Right lobe of liver (tissue), 6 donors: Measurements from ENCODE around the gene NEU3. TPM values are rescaled to one million over a fixed set of nuclear protein-coding genes. Genes with fewer than 3 reads are reported as not detected.
A peak's percentile ranks its signal among the peaks of the same experiment; 100 is the strongest.

Experiments
- ATAC-seq, 4 donors: fragments of 200-7000 bp; cut with Tn5 transposase; one replicate each; pipeline ENCODE4 v1.9.1; 2020; ENCODE audit warnings: mild to moderate bottlenecking in 4 of 4, moderate library complexity in 4 of 4
- DNase-seq, 3 donors: peaks; one replicate each; pipeline ENCODE4 v3.0.0-alpha.2; 2020
- H3K27ac ChIP-seq, 3 donors: fragments of 200-600 bp; one replicate each; pipeline ENCODE4 v1.8.0; 2022
- H3K27me3 ChIP-seq, 2 donors: fragments of 200-600 bp; one replicate each; pipeline ENCODE4 v1.8.0; 2022
- H3K36me3 ChIP-seq, 4 donors: fragments of 200-600 bp; sonication (generic) in 1 of 4; one replicate each; pipeline versions ENCODE4 v1.5.1 to v1.8.0; 2017 to 2022; ENCODE audit warnings: control low read depth in 1 of 4
- H3K4me1 ChIP-seq, 4 donors: fragments of 200-600 bp; sonication (generic) in 1 of 4; one replicate each; pipeline versions ENCODE4 v1.5.1 to v1.8.0; 2017 to 2022; ENCODE audit warnings: control low read depth in 1 of 4
- H3K4me3 ChIP-seq, 3 donors: fragments of 200-600 bp; one replicate each; pipeline ENCODE4 v1.8.0; 2022
- H3K9me3 ChIP-seq, 4 donors: fragments of 200-600 bp; sonication (generic) in 1 of 4; one replicate each; pipeline versions ENCODE4 v1.5.1 to v1.8.0; 2017 to 2022; ENCODE audit warnings: control low read depth in 1 of 4
- POLR2A ChIP-seq: fragments of 450-650 bp; IDR thresholded peaks from one replicate; pipeline ENCODE4 v1.6.1; 2017; ENCODE audit warnings: antibody characterized with exemption, mild to moderate bottlenecking
- whole genome bisulfite sequencing: methylation state at CpG from one replicate; pipeline ENCODE4 v1.1.6; 2018; ENCODE audit warnings: low coverage, low lambda C conversion rate; ENCODE audit not compliant: insufficient coverage; ENCODE audit errors: missing lambda C conversion rate; 5-methylcytosine and 5-hydroxymethylcytosine counted together
- intact Hi-C, 2 donors: fragments of 100-400 bp; cut with DNase I; formaldehyde crosslinking; loops; one replicate each; pipeline versions ENCODE4 v1.11.2 to v1.14.1; 2022
- total RNA-seq, 6 experiments: library from RNA; depleted of rRNA in 2 of 6; stranded (reverse); fragments of >200 nt in 2 of 6; fragmentation: NEBNext Ultra II Directional in 3 of 6; extraction: Animal tissue kit (Norgen Biotek cat#: 25700) in 3 of 6; gene quantifications; one replicate each; pipeline versions ENCODE4 v1.1.0 to v1.2.4, GENCODE V29; 2016 to 2023
- TF ChIP-seq, protein P1 (sequence below), 4 donors: fragments of 200-600 bp in 3 of 4; fragments of 450-650 bp in 1 of 4; IDR thresholded peaks; one replicate each; pipeline versions ENCODE4 v1.5.1 to v1.8.0; 2016 to 2022; ENCODE audit warnings: antibody characterized with exemption in 4 of 4, mild to moderate bottlenecking in 2 of 4
- donor health status: DM: no; HTN: yes; CAD: no.
- donor health status: DM: no; HTN: no; CAD: no.
- donor health status: DM: no; HTN: no; CAD: no.
- donor health status: DM: no; HTN: yes; CAD: no.
- donor health status: DM: no; HTN: yes; CAD: no.

Gene NEU3
- total RNA-seq, 6 experiments from 2014 or later: 3.7 to 8.2 (median 6.2) TPM

DNA sequence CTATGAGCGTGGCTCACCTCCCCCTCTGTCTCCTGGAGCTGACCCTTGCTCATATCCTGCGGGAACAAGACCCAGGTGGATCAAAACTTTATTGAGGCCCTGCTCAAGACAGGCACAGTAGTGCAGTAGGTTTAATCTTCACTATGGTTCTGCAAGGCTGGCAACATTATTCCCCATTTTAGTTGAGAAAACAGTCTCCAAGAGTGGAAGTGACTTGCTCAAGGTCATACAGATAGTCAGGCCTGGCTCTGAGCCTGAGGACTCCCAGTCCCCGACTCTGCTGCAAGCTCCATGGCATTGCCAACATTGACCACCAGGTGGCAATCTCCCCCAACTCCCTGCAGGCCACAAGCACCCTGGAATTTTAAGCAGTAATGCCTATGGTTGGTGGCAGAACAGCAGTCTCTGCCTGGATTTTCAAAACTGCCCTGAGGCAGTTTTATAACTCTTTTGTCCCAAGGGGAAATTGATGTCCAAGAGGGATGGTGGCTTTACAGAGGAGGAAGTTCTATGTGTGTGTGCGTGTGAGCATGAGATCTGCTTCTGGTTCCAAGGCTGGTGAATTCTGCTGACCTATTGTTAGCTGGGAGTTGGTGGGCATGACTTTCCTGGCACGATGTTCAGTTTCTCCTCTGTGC is 34.1 kb downstream of the NEU3 start:
- Histone ChIP-seq H3K27ac (no peak overlapping the region), H3K36me3 (no peaks in the 10 kb centered on the region), H3K27me3 (no peaks in the 10 kb centered on the region), H3K4me3 (no peak overlapping the region), H3K9me3 (no peaks in the 10 kb centered on the region), H3K4me1 (no peaks in the 10 kb centered on the region)
- TF ChIP-seq, protein P1, sequence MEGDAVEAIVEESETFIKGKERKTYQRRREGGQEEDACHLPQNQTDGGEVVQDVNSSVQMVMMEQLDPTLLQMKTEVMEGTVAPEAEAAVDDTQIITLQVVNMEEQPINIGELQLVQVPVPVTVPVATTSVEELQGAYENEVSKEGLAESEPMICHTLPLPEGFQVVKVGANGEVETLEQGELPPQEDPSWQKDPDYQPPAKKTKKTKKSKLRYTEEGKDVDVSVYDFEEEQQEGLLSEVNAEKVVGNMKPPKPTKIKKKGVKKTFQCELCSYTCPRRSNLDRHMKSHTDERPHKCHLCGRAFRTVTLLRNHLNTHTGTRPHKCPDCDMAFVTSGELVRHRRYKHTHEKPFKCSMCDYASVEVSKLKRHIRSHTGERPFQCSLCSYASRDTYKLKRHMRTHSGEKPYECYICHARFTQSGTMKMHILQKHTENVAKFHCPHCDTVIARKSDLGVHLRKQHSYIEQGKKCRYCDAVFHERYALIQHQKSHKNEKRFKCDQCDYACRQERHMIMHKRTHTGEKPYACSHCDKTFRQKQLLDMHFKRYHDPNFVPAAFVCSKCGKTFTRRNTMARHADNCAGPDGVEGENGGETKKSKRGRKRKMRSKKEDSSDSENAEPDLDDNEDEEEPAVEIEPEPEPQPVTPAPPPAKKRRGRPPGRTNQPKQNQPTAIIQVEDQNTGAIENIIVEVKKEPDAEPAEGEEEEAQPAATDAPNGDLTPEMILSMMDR (IDR thresholded peaks at IDR 0.05): peak; percentile 87 to 98 (median 96)
- TF ChIP-seq POLR2A: no peak
- WGBS: 67% methylated on average over 2 of the region's 5 CpGs
- DNase-seq (peak; percentile 76 to 81 (median 78)), ATAC-seq (peak; percentile 97 to 99 (median 98))
- intact Hi-C loops: loop anchor here (5.0 to 10.0 kb wide), 2 partner anchors 91 to 222 kb away; partner anchors contain the start of gene TPBGL (in 2 of the 2)

DNA sequence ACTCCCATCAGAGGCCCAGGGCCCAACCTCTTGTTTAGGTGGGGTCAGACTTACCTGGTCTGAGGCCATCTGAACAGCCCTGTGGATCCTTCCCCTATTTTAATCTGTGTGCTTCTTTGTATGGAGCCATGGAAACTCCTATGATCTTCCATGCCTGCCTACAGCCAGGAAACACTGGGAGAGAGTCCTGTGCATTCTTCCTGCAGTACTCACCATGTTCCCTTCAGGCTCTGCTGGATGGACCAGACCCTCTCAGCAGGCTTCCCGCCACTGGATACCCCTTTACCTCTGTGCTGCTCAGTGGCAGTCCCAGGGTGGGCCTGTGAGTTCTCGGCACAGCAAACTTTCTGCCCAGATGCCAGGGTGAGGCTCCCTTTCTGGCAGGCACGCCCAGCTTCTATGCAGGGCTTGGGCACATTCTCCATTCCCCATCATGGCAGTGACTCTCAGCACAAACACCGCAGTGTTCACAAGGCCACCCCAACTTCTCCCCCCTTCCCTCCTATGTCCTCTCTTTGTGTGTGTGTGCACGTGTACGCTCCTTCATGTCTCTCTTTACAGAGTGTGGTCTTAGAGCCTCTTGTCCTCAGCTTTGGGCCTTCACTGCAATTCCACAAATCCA is 34.8 kb downstream of the NEU3 start:
- DNase-seq (no peak), ATAC-seq (no peak)
- 100% methylated on average over 2 of the region's 6 CpGs for WGBS
- Histone ChIP-seq H3K4me3 (no peak overlapping the region), H3K9me3 (no peaks in the 10 kb centered on the region), H3K27ac (no peak overlapping the region), H3K36me3 (no peaks in the 10 kb centered on the region), H3K4me1 (no peaks in the 10 kb centered on the region), H3K27me3 (no peaks in the 10 kb centered on the region)
- intact Hi-C loops: loop anchor here (5.0 to 10.0 kb wide), 2 partner anchors 91 to 221 kb away; partner anchors contain the start of gene TPBGL (in 2 of the 2)
- TF ChIP-seq, protein P1 (IDR thresholded peaks at IDR 0.05): no peak
- no peak for TF ChIP-seq POLR2A

DNA sequence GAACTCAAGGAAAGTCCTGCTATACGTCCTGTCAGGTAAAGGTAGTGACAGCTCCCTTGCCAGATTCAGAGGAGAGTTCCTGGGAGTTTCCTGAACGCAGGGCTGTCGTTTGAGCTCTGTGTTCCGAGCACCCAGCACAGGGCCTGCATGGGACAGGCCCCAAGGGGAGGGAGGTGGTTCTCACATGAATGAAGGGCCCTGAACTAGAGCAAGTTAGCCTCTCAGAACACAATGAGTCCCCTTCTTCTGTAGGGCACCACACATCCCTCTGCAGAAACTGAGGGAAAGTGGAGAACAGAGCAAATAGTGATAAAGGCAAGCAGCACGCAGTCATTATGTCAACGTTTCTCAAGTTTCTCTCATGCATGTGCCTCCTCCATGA is 35.3 kb downstream of the NEU3 start:
- 56% methylated on average over 5 of the region's 6 CpGs for WGBS
- no peak overlapping the region for H3K4me3 ChIP-seq
- intact Hi-C loops: loop anchor here (5.0 to 10.0 kb wide), 2 partner anchors 92 to 221 kb away; partner anchors contain the start of gene TPBGL (in 2 of the 2)
- ATAC-seq (no peak), DNase-seq (no peak)
- TF ChIP-seq, protein P1 (IDR thresholded peaks at IDR 0.05): no peak
- no peak for TF ChIP-seq POLR2A
- H3K9me3 ChIP-seq: no peaks in the 10 kb centered on the region
- H3K27me3 ChIP-seq: no peaks in the 10 kb centered on the region
- no peak overlapping the region for H3K27ac ChIP-seq
- no peaks in the 10 kb centered on the region for H3K36me3 ChIP-seq
- H3K4me1 ChIP-seq: no peaks in the 10 kb centered on the region

DNA sequence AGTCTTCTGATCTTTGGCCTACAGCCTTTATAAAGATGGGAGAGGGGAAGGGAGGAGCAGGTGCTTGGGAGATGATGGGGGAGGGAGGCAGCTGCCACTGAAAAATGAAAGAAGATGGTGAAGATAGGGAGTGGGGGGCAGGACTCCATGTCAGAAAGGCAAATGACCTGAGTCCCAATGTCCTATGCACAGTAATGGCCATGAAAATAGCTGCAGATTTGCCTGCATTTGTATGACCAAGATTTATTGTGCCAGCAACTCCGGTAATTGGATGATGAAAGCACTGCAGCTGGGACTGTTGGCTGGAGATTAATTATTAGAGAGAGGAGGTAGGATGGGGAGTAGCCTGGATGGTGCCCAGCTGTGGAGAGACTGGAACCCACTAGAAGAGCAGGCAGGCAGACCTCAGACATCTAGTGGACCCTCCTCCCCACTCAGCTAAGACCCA is 36.1 kb downstream of the NEU3 start:
- TF ChIP-seq POLR2A: no peak
- TF ChIP-seq, protein P1 (IDR thresholded peaks at IDR 0.05): no peak
- Histone ChIP-seq H3K4me1 (no peaks in the 10 kb centered on the region), H3K27ac (no peak overlapping the region), H3K4me3 (no peak overlapping the region), H3K27me3 (no peaks in the 10 kb centered on the region), H3K9me3 (no peaks in the 10 kb centered on the region), H3K36me3 (no peaks in the 10 kb centered on the region)
- DNase-seq (no peak), ATAC-seq (peak in 1 of 4 donors; percentile 15)
- 67% methylated on average over 1 of the region's 1 CpG for WGBS
- intact Hi-C loops: loop anchor here (5.0 to 10.0 kb wide), 2 partner anchors 92 to 220 kb away; partner anchors contain the start of gene TPBGL (in 2 of the 2)
